ENCODE results near the gene RPL37. TPM values are rescaled to one million over a fixed set of nuclear protein-coding genes. Genes with fewer than 3 reads are reported as not detected.

Gene RPL37
- total and polyA plus RNA-seq, 9 of the 15 experiments (the other 6 are each of a cell fraction or from before 2014, with no cell fraction given): 2,342 to 7,963 (median 4,091) TPM

GRCh38 chr5:40798801-40799210 lies 36.2 kb downstream of the RPL37 start (continued):
- TF ChIP-seq ZNF592 (IDR thresholded peaks at IDR 0.05) (0 out of 2 replicates have a peak, but pooled peaks have one; percentile 45), RHOXF2B (CRISPR knock-in tag; conservative IDR thresholded peaks at IDR 0.05) (no peak), TEAD4 (IDR thresholded peaks at IDR 0.05; ENCODE audit: low read length) (no peak), TEAD4 (CRISPR knock-in tag; IDR thresholded peaks at IDR 0.05; ENCODE audit: borderline replicate concordance) (no peak), NCOA2 (IDR thresholded peaks at IDR 0.05; ENCODE audit: partially characterized antibody in 2 of 2) (no peak), TAF9B (IDR thresholded peaks at IDR 0.05; ENCODE audit: partially characterized antibody) (peak; percentile 31), NFE2 (IDR thresholded peaks at IDR 0.05; ENCODE audit: low read depth) (no peak), CGGBP1 (CRISPR knock-in tag; IDR thresholded peaks at IDR 0.05) (no peak), SMARCA4 (IDR thresholded peaks at IDR 0.05) (0 out of 2 replicates have a peak, but pooled peaks have one; percentile 4), NR3C1 (CRISPR knock-in tag; IDR thresholded peaks at IDR 0.05) (no peak), TAF1 (IDR thresholded peaks at IDR 0.05; ENCODE audit: control insufficient read depth, extremely low read depth, insufficient read depth, low read length, severe bottlenecking) (no peak), CREB3L1 (IDR thresholded peaks at IDR 0.05; ENCODE audit: borderline replicate concordance, low read depth) (no peak), ATF6 (CRISPR knock-in tag; IDR thresholded peaks at IDR 0.05) (no peak), TCF15 (CRISPR knock-in tag; IDR thresholded peaks at IDR 0.05) (no peak), PBX2 (CRISPR knock-in tag; IDR thresholded peaks at IDR 0.05; ENCODE audit: low read depth) (no peak), PBX2 (tag; conservative IDR thresholded peaks at IDR 0.05; ENCODE audit: low read depth) (no peak), FOXM1 (IDR thresholded peaks at IDR 0.05; ENCODE audit: low read depth) (no peak), FOXM1 (CRISPR knock-in tag; IDR thresholded peaks at IDR 0.05; ENCODE audit: low read depth) (no peak)
